HG02970 (cell line): Measurements from ENCODE around the gene PLCB1.
"Not testable (repeated sequence)": the region's sequence is repeated elsewhere in the genome, so short reads cannot be mapped to it uniquely, and the experiment has no call there.

ENCODE experiments used
- ATAC-seq: cut with Tn5 transposase; IDR thresholded peaks from one replicate; pipeline ENCODE4 v1.9.1; 2021; ENCODE audit warnings: mild to moderate bottlenecking, moderate library complexity, moderate number of reproducible peaks; ENCODE audit not compliant: unreplicated experiment, low FRiP score

The PLCB1 gene

DNA sequence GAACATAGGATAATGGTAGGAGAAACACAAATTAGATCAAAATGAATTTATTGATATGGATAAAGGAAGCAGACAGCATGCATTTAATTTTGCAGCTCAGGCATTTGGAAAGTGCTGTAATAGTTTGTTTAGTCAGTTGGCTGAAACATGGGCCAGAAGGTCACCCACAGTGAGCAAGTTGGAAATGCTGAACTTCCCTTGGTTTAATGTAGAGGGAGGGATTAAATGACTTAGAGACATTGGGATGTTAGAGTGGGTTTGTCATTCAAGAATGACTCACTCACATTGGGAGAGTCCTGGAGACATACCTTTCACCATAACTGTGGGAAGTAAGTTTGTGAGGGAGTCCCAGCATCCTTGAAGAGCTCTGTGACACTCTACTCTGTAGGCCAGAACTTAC is 705.3 kb downstream of the PLCB1 start:
- ATAC-seq: no peak

DNA sequence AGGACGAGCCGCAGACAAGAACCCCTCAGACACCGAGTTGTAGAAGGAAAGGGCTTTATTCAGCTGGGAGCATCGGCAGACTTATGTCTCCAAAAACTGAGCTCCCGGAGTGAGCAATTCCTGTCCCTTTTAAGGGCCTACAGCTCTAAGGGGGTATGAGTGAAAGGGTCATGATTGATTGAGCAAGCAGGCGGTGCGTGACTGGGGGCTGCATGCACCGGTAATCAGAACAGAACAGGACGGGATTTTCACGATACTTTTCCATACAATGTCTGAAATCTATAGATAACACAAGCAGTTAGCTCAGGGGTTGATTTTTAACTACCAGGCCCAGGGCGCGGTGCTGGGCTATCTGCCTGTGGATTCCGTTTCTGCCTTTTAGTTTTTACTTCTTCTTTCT is 710.5 kb downstream of the PLCB1 start:
- no peak for ATAC-seq

DNA sequence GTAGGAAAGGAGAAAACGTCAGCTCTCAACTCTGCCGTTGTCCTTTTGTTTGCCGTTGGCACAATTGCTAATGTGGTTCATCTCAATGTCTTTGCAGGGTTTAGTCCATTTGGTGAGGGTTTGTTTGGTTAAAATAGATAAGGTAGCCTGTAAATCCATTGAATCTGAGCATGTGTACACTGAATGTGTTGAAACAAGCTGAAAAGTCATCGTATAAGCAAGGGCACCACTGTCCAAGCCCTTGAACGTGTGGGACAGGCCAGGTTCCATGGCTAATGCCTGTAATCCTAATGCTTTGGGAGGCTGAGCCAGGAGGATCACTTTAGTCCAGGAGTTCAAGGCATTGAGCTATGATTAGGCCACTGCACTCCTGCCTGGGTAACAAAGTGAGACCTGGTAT is 712.1 kb downstream of the PLCB1 start:
- no peak for ATAC-seq

DNA sequence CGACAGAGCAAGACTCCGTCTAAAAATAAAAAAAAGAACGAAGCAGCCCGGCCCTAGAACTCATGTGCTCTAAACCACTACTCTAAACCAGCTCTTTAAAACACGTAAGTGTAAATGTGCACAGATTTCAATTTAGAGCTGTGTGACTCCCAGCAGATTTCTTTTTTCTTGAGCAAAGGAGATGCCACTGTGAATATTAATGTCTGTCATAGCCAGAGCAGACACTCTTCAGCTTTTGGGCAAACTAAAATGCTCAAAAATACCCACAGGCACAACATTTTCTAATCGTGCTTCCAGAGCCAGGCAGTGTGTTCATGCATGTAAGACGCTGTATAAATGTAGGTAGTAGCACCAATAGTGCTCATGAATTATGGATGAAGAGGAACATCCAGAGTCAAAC is 717.9 kb downstream of the PLCB1 start:
- no peak for ATAC-seq

DNA sequence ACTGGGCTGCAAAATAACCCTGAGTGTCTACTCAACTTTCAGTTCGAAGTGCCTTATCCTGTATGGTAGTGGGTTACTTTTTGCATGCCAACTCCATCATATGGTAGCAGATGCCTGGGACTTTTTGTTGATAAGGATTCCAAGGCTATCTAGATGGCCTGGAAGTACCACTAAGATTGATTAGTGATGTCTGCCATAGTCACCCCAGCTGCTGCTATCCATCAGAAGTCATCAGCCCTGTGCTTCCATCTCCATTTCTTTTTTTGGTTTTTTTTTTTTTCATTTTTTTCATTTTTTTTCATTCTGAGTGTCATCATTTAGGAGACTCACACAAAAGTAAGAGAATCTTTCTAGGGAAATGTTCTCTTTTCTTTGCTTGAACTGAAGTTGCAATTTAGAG is 719.4 kb downstream of the PLCB1 start:
- ATAC-seq: no peak

DNA sequence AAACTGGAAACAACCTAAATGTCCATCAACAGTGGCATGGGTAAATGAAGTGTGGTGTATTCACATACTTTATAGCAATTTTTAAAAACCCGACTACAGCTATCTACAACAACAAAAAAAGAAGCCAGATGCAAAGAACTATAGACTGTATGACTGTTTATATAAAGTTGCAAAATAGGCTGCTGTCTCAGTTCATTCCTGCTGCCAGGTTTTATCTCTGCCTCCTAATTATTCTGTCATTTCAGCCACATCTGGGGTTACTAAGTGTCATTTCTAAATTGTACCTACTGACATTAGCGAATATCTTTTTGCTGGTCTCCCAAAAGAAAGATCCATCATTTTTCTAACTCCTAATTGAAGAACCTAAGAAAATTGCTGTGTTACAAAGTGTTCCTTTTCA is 719.9 kb downstream of the PLCB1 start:
- not testable (repeated sequence) for ATAC-seq

DNA sequence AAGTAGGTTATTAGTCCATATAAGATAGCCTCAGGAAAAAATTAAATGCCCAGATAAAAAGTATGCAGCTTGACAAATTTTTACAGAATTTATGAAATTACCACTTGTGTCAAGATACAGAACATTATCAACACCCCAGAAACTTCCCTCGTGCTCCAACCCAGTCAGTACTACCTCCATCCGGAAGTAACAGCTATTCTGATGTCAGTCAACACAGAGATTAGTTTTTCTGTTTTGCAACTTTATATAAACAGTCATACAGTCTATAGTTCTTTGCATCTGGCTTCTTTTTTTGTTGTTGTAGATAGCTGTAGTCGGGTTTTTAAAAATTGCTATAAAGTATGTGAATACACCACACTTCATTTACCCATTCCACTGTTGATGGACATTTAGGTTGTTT is 721.1 kb downstream of the PLCB1 start:
- not testable (repeated sequence) for ATAC-seq

DNA sequence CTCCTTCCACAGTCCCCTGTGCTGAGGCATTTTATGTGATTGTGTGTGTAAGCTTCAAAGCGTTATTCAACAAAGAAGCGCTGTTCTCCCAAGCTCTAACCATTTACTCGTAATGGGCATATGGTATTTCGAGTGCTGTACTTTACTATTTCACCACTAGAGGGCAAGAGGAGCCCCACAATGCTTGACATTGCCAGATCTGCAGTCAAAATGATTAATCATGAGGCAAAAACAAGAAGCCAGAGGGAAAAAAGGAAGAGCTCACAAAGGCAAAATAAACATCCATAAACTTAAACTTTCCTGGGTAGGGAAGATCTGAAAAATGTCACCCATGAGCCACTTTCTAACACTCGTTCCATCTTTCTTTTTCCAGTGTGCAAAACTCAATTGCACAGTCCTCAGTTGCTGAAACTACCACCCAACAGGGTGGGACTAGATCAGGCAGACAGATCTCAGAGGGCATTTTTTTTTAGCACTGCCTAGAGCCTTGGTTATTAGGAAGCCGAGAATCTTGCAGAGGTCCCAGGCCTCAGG is 721.8 kb downstream of the PLCB1 start:
- ATAC-seq: no peak

DNA sequence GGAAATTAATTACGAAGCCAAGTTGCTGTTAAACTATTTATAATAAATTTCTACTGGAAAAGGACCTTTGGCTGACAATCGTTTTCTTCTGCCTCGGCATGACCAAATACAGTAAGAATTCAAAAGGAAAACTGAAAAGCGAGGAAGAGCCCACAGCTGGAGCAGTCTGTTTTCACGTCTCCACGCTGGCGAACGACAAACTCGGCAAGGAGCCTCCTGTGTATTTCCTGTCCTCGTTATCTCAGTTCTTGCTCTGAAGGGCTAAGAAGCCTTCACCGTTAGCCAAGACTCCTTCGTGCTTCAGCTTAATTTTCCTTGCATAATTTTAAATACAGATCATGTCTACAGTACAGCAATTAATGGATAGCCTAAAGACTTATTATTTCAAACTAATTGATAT is 722.5 kb downstream of the PLCB1 start:
- ATAC-seq: no peak

DNA sequence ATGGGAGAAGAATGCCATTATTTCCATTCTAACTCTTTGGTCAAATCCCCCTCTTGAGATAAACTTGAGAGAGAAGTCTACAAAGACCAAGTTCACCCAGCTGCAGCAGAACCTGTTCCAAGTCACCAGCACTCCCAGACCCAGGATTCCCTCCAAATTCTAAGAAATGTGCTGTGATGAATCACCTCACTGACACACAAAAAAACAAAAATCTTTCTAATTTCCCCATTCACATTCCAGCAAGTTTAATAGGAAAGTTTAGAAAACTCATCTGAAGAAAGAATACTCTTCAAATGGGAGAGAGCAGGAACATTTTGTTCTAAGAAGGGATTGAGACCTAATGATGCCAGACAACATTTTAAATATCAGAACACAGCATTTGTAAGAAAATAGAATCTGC is 723.2 kb downstream of the PLCB1 start:
- ATAC-seq: no peak

DNA sequence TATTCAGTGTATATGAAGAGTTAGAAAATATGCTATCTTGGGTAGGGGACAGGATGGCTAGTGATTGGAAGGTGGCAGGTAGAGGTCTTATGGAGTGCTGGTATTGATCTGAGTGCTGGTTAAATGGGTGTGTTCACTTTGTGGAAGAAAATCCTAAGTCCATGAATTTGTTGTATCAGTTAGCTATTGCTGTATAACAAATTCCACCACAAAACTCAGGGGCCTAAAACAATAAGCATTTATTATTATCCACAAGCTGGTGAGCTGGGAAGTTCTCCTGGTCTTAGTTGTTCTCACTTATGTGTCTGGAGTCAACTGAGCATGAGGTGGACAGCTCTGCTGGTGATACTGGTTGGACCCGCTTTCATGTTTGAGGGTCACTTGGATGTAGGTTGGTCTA is 724.6 kb downstream of the PLCB1 start:
- ATAC-seq: no peak

DNA sequence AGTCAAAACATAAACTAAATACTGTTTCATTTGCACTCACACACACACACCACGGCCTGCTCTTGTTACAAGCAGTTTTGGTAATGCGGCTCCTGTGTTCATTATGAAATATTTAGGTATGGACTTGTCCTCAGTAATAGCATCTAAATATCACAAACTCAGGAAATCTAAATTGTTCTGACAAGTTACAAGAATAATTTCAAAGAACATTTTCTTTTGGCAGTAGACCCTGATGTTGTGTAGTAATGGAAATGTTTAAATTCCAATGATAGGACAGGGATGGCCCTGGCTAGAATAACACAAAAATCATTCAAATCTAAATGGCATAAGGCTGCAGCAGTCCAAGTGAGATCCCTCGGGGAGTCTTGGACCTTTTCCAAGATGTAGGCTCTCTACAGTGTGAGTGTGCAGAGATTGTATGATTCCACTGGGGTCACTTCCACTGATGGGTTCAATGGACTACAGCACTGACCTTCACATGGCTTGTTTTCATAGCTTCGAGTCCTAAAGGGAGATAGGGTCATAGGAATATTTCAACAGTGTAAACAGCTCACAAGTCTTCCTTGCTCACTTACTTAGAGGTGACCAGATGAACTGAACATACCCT is 726.2 kb downstream of the PLCB1 start:
- ATAC-seq: no peak

DNA sequence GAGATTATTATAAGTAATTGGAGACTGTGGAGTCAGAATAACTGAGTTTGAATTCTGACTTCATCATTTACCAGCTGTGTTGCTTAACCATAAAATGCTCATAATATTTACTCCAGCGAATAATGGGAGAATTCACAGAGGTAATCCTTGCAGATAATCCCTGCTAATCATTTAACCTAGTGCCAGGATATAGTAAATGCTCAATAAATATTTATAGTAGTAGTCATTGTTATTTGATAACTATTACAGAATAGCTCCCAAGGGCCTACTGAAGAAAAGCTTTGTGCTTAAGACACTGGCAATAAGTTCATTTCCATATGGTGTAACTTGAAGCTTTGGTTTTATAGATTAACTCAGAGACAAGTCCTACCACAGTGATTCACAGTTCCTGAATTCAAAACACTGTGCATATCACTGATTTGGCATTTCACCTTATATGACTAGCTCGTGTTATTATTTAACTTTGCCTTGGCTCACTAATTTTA is 728.0 kb downstream of the PLCB1 start:
- ATAC-seq: peak; percentile 63

DNA sequence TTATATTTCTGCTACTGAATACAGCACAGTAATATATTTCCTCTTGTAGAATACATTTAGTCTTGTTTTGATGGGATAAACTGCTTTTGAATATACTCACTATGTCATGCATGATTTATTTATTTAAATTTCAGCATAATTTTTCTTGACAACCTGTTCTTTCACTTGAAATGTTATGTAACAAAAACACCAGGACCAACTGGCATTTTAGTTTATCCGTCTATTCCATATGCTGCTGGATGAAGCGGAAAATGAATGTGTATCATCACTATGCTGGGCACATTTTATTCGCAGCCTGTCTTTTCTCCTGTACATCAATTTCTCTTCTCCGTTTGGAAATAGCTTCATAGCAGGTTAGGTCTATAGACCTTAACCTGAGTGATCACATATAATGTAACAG is 730.0 kb downstream of the PLCB1 start:
- ATAC-seq: no peak

DNA sequence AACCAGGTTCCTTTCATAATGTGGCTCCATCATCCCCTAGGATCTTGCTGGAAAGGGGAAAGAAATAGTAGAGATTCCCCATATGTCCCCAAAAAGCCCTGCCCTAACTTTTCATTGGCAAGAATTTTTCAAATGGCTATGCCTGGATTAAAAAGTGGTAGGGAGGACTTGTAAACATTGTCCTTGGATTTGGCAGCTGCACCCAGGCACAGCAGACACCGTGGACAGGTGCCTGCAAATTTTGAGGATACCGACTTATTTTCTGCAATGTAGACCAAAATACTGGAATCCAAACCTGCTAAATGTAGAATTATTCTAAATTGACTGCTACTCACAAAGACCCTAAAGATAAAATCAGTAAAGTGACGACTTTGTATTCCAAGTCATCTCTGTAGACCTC is 733.6 kb downstream of the PLCB1 start:
- no peak for ATAC-seq

DNA sequence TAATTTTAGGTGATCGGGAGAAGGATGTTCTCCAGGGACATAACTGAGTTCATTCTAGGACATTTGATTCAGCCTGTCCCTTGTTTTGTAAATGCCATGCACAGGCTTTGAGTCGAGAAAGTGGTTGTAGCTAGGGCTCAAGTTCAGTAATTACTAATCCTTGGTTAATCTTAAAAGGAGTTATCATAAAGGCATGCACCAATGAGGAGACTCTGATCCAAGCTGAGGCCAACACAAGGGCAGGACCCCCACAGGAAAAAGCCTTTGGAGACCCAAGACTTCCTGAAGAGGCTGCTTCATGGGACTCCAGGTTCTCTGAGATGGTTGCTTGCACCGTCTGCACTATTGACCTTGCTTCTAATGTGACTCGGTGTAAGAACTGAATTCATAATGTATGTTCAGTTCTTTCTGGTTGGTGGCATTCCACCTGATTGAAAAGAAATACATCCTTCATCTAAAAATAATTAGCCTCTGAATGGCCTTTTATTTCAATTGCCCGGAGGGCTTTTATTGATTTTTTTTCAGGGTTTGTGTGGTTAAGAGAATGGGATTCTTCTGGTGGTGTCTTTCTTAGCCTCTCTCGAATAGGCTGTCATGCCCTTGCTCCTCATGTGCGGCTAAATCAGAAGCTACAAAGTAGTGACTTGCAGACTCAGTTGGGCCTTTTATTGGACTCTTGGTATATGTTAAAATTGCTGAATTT is 735.1 kb downstream of the PLCB1 start:
- no peak for ATAC-seq

DNA sequence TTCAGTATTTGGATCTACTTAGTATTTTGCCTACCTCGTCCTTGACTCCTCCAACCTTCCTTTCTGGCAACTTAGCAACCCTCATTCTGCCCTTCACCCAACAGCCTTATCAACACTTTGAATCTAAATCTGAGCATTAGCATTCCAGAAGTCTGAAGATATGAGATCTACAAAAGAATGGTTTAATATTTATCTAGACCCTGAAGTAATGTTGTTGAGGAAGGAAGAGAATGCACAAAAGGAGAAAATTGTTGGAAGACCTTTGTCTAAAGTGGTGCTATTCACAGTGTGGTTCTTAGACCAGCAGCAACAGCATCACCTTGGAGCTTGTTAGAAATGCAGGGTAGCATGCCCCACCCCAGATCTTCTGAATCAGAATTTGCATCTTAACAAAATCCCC is 738.6 kb downstream of the PLCB1 start:
- no peak for ATAC-seq

DNA sequence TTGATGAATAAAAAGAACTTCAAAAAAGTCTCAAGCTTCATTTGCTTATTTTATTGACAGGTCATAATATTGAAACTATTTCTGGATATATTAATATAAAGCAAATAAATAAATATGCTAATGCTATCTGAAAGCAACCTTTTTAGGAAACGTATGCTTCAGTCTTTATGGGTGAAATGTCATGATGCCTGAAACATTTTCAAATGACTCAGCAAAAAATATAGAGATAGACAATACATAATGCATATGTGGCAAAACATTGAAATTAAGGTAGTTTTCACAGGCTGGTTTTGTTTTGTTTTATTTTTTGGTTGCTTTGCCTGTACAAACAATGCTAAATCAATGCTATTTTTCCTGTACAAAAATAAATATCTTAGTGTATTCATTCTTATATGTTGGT is 742.4 kb downstream of the PLCB1 start:
- no peak for ATAC-seq

DNA sequence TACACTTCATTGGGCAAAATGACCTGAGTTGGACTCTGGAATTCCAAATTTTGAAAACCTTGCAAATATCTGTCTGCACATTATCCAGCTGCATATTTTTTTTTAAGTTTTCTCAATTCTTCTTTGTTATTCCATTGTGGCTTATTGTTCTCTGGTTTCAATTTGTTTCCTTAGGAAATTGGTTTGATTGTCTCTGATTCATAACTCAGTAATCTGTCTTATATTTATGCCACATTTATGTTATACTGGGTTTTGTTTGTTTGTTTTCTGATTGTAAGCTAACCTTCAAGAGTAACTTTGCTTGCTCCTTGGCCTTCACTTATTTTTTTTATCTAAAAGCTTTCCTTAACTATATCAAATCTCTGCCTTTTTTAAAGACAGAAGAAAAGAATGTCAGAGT is 743.5 kb downstream of the PLCB1 start:
- no peak for ATAC-seq

DNA sequence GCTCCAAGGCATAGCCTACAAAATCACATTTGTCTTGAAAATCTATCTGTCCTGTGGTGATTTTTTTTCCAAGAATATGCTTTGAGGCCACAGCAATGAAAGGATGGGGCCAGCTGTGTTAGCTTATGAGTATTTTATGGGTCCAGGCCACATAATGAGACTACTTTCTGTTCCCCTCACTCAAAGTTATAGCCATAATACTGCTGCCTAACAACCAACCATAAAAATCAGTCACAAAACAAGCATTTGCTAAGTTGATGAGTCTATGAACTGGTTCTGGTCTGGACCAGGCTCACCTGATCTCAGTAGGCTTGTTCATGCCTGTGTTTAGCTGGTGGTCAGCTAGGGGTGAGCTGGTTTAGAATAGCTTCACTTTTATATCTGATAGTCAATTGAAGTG is 744.3 kb downstream of the PLCB1 start:
- ATAC-seq: no peak

DNA sequence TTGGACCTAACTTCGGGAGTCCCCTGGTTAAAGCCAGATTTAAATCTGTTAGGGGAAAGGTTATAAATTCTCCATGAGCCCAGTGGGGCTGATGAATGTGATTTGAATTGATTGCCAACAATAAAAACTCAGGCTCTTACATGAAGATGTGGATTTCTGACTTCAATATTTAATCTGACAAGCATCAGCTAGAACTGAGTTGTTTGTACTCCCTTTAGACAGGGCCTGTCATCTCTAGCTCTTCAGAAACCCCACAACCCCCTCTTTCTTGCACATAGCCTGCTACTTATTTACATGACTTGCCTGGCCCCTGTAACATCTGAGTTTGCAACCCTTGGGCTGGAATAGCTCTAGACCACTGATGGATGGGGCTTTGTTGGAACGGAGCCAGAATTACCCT is 745.2 kb downstream of the PLCB1 start:
- no peak for ATAC-seq

DNA sequence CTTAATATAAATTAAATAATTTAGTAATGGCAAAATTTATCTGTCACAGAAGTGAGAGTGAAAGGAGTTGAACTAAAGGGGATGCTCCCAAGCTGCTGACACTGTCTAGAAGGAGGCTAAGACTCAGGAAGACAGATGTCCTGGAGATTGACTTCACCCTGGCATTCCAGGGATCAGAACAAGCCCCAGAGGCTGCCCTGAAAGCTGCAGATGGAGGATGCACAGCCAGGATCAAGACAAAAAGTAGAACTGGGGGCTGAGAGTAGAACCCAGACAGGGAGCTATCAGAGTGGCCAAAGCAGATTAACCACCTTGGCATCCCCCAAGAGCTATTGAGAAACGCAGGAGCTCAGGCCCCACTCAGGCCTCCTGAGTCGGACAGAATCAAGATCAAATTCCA is 747.6 kb downstream of the PLCB1 start:
- ATAC-seq: no peak
